ENCODE results near the gene CYS1. TPM values are rescaled to one million over a fixed set of nuclear protein-coding genes. Genes with fewer than 3 reads are reported as not detected.

The CYS1 gene
- total RNA-seq, 3 donors from 2014 or later (not counting 1 experiment from before 2014, with no cell fraction given), result not detected

DNA sequence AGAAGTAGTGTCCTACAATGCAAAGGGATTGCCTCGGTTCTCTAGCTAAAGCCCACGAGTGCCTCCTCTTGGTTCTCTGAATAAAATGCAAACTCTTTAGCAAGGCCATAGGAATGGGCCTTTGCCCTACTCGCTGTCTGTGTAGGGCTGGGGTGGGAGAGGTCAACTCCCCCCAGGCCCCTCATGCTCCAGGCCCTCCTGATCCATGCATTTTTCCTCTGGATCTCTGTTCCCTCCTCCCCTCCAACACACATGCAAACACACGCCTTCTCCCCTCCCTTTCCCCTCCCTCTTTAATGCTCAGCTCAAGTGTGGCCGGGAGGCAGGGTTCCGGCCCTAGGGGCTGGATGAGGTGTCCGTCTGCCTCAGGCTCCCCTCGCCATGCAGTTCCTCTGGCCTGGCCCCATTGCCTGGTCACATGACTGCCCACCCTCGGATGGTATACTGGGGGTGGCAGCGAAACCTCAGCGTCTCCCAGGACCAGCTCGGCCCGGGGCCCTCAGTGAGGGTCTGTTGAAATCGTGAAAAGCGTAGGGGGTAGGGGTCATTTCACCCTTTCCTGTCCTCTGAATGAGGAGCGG, 51.7 kb downstream of the CYS1 start:
- no peak for DNase-seq
- Histone ChIP-seq H3K4me1 (ENCODE audit: control insufficient read depth, insufficient read depth, low read length) (peaks cover 59% of the 10 kb centered on the region), H3K4me3 (ENCODE audit: low read length) (no peak overlapping the region), H3K27ac (ENCODE audit: low read length) (peak overlapping the region; percentile 89), H3K27me3 (ENCODE audit: control insufficient read depth, insufficient read depth, low read length) (no peaks in the 10 kb centered on the region), H3K9me3 (ENCODE audit: control insufficient read depth, insufficient read depth, low read length) (no peaks in the 10 kb centered on the region), H3K36me3 (ENCODE audit: control insufficient read depth, insufficient read depth, low read length) (no peaks in the 10 kb centered on the region)
- TF ChIP-seq, protein P1, sequence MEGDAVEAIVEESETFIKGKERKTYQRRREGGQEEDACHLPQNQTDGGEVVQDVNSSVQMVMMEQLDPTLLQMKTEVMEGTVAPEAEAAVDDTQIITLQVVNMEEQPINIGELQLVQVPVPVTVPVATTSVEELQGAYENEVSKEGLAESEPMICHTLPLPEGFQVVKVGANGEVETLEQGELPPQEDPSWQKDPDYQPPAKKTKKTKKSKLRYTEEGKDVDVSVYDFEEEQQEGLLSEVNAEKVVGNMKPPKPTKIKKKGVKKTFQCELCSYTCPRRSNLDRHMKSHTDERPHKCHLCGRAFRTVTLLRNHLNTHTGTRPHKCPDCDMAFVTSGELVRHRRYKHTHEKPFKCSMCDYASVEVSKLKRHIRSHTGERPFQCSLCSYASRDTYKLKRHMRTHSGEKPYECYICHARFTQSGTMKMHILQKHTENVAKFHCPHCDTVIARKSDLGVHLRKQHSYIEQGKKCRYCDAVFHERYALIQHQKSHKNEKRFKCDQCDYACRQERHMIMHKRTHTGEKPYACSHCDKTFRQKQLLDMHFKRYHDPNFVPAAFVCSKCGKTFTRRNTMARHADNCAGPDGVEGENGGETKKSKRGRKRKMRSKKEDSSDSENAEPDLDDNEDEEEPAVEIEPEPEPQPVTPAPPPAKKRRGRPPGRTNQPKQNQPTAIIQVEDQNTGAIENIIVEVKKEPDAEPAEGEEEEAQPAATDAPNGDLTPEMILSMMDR (IDR thresholded peaks at IDR 0.05), result no peak
- no peak for ATAC-seq
- H3K9me3 Mint-ChIP-seq, result no peaks in the 10 kb centered on the region
- H3K4me1 Mint-ChIP-seq, result peaks cover 22 to 40% of the 10 kb centered on the region in 2 donors
- H3K27me3 Mint-ChIP-seq (ENCODE audit: low read depth in 2 of 2), result no peaks in the 10 kb centered on the region
- intact Hi-C loops (cut with micrococcal nuclease), result loop anchor here (5.0 kb wide), 1 partner anchor 46 kb away; no protein-coding TSS in a partner anchor
- 89% methylated on average over 15 of the region's 16 CpGs for WGBS (ENCODE audit: insufficient coverage)
- H3K36me3 Mint-ChIP-seq, result no peaks in the 10 kb centered on the region
- H3K27ac Mint-ChIP-seq, result peak overlapping the region; percentile 93 to 94
- H3K4me3 Mint-ChIP-seq, result peak overlapping the region; percentile 78

DNA sequence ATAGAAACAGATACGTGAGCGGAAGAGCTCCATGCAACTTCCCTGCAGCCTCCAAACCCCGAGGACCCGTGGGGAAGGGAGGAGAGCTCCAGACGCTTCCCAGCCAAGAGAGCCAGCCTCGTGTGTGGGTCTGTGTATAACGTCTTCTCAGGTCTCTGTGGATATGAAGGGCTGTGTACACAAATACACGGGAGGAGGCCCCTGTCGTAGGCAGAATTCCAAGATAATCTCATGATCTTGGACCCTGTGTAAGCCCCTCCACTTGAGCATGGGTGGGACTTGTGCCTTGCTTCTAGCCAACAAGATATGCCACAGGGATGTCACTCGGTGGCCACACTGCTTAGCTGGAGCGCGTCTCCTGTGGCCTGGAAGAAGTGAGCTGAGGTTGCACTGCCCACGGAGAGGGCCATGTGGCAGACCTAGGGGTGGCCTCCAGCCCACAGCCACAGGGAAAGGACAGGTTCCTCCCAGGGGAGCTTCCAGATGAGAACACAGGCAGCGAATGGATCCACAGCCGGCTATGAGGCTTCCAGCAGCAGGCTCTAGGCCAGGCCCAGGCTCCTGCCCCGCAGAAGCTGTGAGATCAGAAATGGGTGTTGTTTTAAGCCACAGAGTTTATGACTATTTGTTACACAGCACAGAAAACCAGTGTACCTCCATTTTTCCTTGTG, 52.4 kb downstream of the CYS1 start:
- TF ChIP-seq, protein P1 (IDR thresholded peaks at IDR 0.05), result no peak
- H3K36me3 ChIP-seq (ENCODE audit: control insufficient read depth, insufficient read depth, low read length), result no peaks in the 10 kb centered on the region
- no peak for DNase-seq
- peaks cover 22 to 40% of the 10 kb centered on the region in 2 donors for H3K4me1 Mint-ChIP-seq
- no peaks in the 10 kb centered on the region for H3K9me3 Mint-ChIP-seq
- intact Hi-C loops (cut with micrococcal nuclease), result loop anchor here (5.0 kb wide), 1 partner anchor 45 kb away; no protein-coding TSS in a partner anchor
- H3K27ac Mint-ChIP-seq, result peak overlapping the region; percentile 93 to 94
- H3K27me3 Mint-ChIP-seq (ENCODE audit: low read depth in 2 of 2), result no peaks in the 10 kb centered on the region
- peak overlapping the region; percentile 13 for H3K4me3 Mint-ChIP-seq
- H3K9me3 ChIP-seq (ENCODE audit: control insufficient read depth, insufficient read depth, low read length), result no peaks in the 10 kb centered on the region
- 91% methylated on average over 16 of the region's 16 CpGs for WGBS (ENCODE audit: insufficient coverage)
- H3K27me3 ChIP-seq (ENCODE audit: control insufficient read depth, insufficient read depth, low read length), result no peaks in the 10 kb centered on the region
- no peak overlapping the region for H3K27ac ChIP-seq (ENCODE audit: low read length)
- H3K4me1 ChIP-seq (ENCODE audit: control insufficient read depth, insufficient read depth, low read length), result peaks cover 52% of the 10 kb centered on the region
- no peaks in the 10 kb centered on the region for H3K36me3 Mint-ChIP-seq
- no peak overlapping the region for H3K4me3 ChIP-seq (ENCODE audit: low read length)
- no peak for ATAC-seq

DNA sequence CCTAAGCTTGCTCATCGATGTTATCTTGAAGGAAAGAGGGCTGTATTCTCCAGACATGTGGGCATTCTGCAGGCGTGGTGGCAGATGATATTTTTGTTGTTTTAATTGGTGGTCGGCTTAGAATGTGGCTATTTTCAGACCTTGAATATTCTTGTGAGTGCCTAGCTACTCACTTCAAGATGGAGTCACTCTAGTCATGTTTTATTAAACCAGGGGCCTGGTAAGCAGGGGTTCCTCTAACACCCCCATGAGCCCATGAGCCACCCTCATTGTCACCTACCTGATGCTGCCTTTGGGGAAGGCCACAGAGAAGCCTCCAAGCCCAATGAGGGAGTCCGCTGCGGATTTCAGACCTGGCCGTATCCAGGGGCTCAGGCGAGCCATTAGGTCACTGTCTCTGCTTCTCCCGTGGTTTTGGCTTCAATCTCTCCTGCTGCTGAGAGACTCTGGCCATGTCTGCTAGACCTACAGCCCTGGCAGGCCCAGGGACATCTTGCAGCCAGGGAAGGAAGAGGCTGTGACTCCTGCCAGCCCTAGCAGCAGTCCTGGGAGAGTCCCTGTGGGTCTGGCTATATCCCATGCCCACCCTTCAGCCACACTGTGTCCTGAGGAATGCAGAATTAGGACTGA, 53.2 kb downstream of the CYS1 start:
- H3K27ac Mint-ChIP-seq, result peak overlapping the region in 1 of 2 donors; percentile 94
- H3K36me3 Mint-ChIP-seq, result no peaks in the 10 kb centered on the region
- TF ChIP-seq, protein P1 (IDR thresholded peaks at IDR 0.05), result no peak
- Histone ChIP-seq H3K27ac (ENCODE audit: low read length) (no peak overlapping the region), H3K9me3 (ENCODE audit: control insufficient read depth, insufficient read depth, low read length) (no peaks in the 10 kb centered on the region), H3K4me3 (ENCODE audit: low read length) (no peak overlapping the region), H3K27me3 (ENCODE audit: control insufficient read depth, insufficient read depth, low read length) (no peaks in the 10 kb centered on the region), H3K4me1 (ENCODE audit: control insufficient read depth, insufficient read depth, low read length) (peaks cover 45% of the 10 kb centered on the region), H3K36me3 (ENCODE audit: control insufficient read depth, insufficient read depth, low read length) (no peaks in the 10 kb centered on the region)
- peak overlapping the region; percentile 13 for H3K4me3 Mint-ChIP-seq
- peaks cover 22 to 40% of the 10 kb centered on the region in 2 donors for H3K4me1 Mint-ChIP-seq
- intact Hi-C loops (cut with micrococcal nuclease), result loop anchor here (5.0 kb wide), 1 partner anchor 45 kb away; no protein-coding TSS in a partner anchor
- H3K9me3 Mint-ChIP-seq, result no peaks in the 10 kb centered on the region
- no peak for ATAC-seq
- WGBS (ENCODE audit: insufficient coverage), result 91% methylated on average over 8 of the region's 8 CpGs
- no peaks in the 10 kb centered on the region for H3K27me3 Mint-ChIP-seq (ENCODE audit: low read depth in 2 of 2)
- DNase-seq, result no peak
